MCF 10A (cell line): ENCODE data around the gene LTBR. TPM values are rescaled to one million over a fixed set of nuclear protein-coding genes. Genes with fewer than 3 reads are reported as not detected.

Source experiments
- BruUV-seq: library from RNA; stranded (reverse); fragments of 400-500 nt; replicated peaks from 2 replicates; lab custom pipeline; 2021; lab: Mats Ljungman, UMichigan
- CTCF ChIA-PET: fragments of 300-600 bp; sonication (Branson Sonifier 250); formaldehyde crosslinking; extraction: SDS; loops from one replicate; lab custom pipeline; 2021; ENCODE audit warnings: antibody characterized with exemption, inconsistent platforms; lab: Yijun Ruan, JAX
- POLR2A ChIA-PET: fragments of 300-600, 350-650 bp; sonication (Branson Sonifier 250); formaldehyde crosslinking; extraction: SDS; loops from one replicate; lab custom pipeline; 2020; ENCODE audit warnings: antibody characterized with exemption, inconsistent platforms; lab: Yijun Ruan, JAX
- DNase-seq: peaks from one replicate; pipeline ENCODE4 v3.0.0-alpha.2; 2018; ENCODE audit not compliant: unreplicated experiment
- H3K27ac Mint-ChIP-seq: one replicate; pipeline ENCODE4 v1.8.0; 2022; ENCODE audit warnings: mild to moderate bottlenecking, low read depth, mixed read lengths; ENCODE audit not compliant: unreplicated experiment
- H3K27me3 Mint-ChIP-seq: one replicate; pipeline ENCODE4 v1.8.0; 2022; ENCODE audit warnings: mixed read lengths; ENCODE audit not compliant: insufficient read depth, unreplicated experiment
- H3K36me3 Mint-ChIP-seq: one replicate; pipeline ENCODE4 v1.8.0; 2022; ENCODE audit warnings: mild to moderate bottlenecking, moderate library complexity, mixed read lengths; ENCODE audit not compliant: insufficient read depth, unreplicated experiment
- H3K4me1 Mint-ChIP-seq: one replicate; pipeline ENCODE4 v1.8.0; 2022; ENCODE audit warnings: mixed read lengths; ENCODE audit not compliant: insufficient read depth, unreplicated experiment
- H3K4me3 Mint-ChIP-seq: one replicate; pipeline ENCODE4 v1.8.0; 2022; ENCODE audit warnings: mild to moderate bottlenecking, moderate library complexity, mixed read lengths; ENCODE audit not compliant: unreplicated experiment
- H3K9me3 Mint-ChIP-seq: one replicate; pipeline ENCODE4 v1.8.0; 2022; ENCODE audit warnings: mixed read lengths; ENCODE audit not compliant: unreplicated experiment
- intact Hi-C: fragments of 100-400 bp; cut with micrococcal nuclease; formaldehyde crosslinking; loops from 2 replicates; pipeline ENCODE4 v1.14.1; 2022
- total RNA-seq: library from RNA; stranded (reverse); gene quantifications from 2 replicates; pipeline ENCODE4 v1.2.3, GENCODE V29; 2022
- TF ChIP-seq, protein P1 (sequence below): fragments of 200-600 bp; IDR thresholded peaks from one replicate; pipeline ENCODE4 v1.8.0; 2022; ENCODE audit warnings: antibody characterized with exemption, mild to moderate bottlenecking; ENCODE audit not compliant: unreplicated experiment

The LTBR gene
- total RNA-seq, 1 experiment from 2014 or later: 169 TPM

DNA sequence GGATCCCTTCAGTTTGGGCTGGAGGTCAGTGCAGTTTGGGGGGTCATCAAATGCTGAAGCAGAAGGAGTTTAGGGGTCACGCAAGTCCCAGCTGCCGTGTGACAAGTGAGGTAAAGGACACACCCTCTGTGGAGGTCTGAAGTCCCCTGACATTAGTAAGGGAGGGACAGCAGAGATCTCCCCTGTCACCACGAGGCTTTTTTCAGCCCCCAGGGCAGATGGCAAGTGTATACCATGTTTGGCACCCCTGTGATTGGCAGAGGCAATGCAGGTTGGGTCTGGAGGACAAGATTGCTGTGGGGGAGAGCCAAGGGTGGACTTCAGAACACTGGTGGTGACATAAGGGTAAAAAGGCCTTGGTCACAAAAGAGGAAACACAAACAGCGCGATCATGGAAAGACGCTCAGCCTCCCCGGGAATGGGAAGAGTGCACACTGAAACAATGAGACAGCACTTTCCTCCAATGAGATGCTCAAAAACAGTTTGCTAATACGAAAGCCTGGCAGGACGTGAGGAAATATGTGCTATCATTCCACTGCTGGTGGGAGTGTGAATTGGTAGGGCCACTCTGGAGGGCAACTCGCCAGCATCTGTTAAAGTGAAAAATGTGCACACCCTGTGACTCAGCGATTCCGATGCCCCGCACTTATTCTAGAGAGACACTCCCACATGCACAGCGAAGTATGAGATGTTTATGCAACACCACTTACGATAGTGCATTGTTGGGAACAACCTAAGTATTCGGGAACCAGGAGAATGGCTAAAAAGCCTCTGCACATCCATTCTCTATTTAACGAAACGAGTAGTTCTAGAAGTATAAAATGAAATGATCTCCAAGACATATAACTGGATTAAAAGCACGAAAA is 46.4 kb downstream of the LTBR start:
- POLR2A ChIA-PET: interaction anchor here (1.8 to 2.2 kb wide), 2 partner anchors 21 to 55 kb away, joined by 5 to 6 read pairs; partner anchors contain the start of genes SCNN1A and TAPBPL
- no TSS peak for BruUV-seq
- no peaks in the 10 kb centered on the region for H3K36me3 Mint-ChIP-seq

DNA sequence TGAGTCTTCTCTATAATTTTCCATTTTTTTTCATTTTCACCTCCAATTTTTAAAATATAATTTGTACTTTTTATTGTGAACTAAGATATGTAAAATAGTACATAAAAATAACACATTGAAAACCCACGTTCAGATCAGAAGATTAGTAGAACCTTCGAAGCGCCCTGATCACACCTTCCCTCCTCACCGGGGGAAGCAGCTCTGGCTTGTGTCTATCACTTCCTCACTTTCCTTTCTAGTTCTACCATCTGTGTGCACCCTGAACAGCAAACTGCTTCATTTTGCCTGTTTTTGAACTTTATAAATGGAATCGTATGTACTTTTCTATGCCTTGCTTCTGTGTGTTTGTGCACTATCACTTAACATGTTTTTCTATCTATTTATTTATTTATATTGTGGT is 49.0 kb downstream of the LTBR start:
- no peaks in the 10 kb centered on the region for H3K36me3 Mint-ChIP-seq
- ChIA-PET CTCF (interaction anchor here (0.6 to 1.4 kb wide), 4 partner anchors 9 to 124 kb away, joined by 3 to 16 read pairs (median 3); no protein-coding TSS in a partner anchor), POLR2A (interaction anchor here (0.7 to 4.4 kb wide), 3 partner anchors 15 to 60 kb away, joined by 3 to 23 read pairs (median 3); partner anchors contain the start of genes MRPL51 and TAPBPL)
- H3K4me1 Mint-ChIP-seq: peaks cover 17% of the 10 kb centered on the region
- no peaks in the 10 kb centered on the region for H3K9me3 Mint-ChIP-seq
- no peaks in the 10 kb centered on the region for H3K27me3 Mint-ChIP-seq
- intact Hi-C loops: no loop called here
- H3K27ac Mint-ChIP-seq: no peak overlapping the region
- no peak overlapping the region for H3K4me3 Mint-ChIP-seq
- TF ChIP-seq, protein P1, sequence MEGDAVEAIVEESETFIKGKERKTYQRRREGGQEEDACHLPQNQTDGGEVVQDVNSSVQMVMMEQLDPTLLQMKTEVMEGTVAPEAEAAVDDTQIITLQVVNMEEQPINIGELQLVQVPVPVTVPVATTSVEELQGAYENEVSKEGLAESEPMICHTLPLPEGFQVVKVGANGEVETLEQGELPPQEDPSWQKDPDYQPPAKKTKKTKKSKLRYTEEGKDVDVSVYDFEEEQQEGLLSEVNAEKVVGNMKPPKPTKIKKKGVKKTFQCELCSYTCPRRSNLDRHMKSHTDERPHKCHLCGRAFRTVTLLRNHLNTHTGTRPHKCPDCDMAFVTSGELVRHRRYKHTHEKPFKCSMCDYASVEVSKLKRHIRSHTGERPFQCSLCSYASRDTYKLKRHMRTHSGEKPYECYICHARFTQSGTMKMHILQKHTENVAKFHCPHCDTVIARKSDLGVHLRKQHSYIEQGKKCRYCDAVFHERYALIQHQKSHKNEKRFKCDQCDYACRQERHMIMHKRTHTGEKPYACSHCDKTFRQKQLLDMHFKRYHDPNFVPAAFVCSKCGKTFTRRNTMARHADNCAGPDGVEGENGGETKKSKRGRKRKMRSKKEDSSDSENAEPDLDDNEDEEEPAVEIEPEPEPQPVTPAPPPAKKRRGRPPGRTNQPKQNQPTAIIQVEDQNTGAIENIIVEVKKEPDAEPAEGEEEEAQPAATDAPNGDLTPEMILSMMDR: no peak
- BruUV-seq: no TSS peak
- no peak for DNase-seq

More for the DNA sequence above, 46.4 kb downstream of the LTBR start:
- Mint-ChIP-seq H3K27me3 (no peaks in the 10 kb centered on the region), H3K4me3 (peak overlapping the region; percentile 60), H3K4me1 (peaks cover 17% of the 10 kb centered on the region), H3K27ac (peak overlapping the region; percentile 81), H3K9me3 (no peaks in the 10 kb centered on the region)
- CTCF ChIA-PET: no interaction called here
- intact Hi-C loops: loop anchor here (1.0 kb wide), 1 partner anchor 21 kb away; no protein-coding TSS in a partner anchor
- DNase-seq: peak; percentile 99
- TF ChIP-seq, protein P1: no peak

DNA sequence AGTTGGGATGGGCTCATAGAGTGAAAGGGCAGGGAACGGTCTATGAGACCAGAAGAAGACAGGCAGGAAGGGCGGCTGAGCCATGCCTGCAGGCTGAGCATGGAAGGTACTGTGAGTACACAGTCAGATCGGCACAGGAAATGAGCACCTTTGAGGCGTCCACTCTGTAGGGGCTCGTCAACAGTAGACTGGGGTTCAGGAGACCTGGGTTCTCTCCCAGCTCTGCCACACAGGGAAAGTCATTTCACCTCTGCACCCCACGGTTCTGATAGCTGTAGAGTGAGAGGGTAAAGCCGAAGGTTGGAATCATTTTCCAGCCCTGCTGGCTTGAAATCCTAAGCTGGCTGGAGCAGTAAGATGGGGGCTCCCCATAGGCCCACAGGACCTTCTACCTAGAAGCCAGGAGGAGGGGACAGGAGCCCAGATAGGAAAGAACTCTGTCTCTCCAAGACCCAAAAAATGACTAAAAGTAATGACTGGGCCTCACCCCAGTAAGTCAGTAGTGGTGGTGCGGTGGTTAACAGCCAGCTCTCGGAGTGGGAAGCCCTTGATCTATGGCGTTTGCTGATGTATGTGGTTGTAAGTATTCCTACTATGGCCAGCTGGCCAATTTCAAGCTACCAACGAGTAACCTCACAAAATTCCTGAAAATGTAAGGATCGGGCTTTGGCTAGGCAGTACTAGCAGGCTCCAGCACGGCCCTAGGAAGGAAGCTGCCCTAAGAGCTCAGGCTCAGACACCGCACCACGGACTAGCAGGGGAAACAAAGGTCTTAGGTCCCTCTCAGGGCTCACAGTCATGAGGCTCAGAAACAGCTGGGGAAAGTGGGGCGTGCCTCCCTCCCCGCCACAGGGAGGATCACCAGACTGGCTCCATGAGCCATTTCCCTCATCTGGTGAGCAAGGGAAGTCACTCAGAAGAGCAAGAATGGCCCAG is 50.5 kb downstream of the LTBR start:
- no TSS peak for BruUV-seq
- no peaks in the 10 kb centered on the region for H3K36me3 Mint-ChIP-seq
- ChIA-PET POLR2A (interaction anchor here (0.6 to 4.4 kb wide), 5 partner anchors 17 to 512 kb away, joined by 3 to 23 read pairs (median 3); partner anchors contain the start of genes GAPDH and TAPBPL), CTCF (interaction anchor here (0.7 to 1.9 kb wide), 3 partner anchors 11 to 60 kb away, joined by 3 to 11 read pairs (median 5); no protein-coding TSS in a partner anchor)
- no peaks in the 10 kb centered on the region for H3K9me3 Mint-ChIP-seq
- no peak for DNase-seq
- H3K4me3 Mint-ChIP-seq: no peak overlapping the region
- TF ChIP-seq, protein P1: no peak
- no peaks in the 10 kb centered on the region for H3K27me3 Mint-ChIP-seq
- intact Hi-C loops: no loop called here
- H3K27ac Mint-ChIP-seq: no peak overlapping the region
- H3K4me1 Mint-ChIP-seq: peaks cover 17% of the 10 kb centered on the region
